Measurements from ENCODE around the gene ZNF90. TPM values are rescaled to one million over a fixed set of nuclear protein-coding genes. Genes with fewer than 3 reads are reported as not detected.
"Not testable (repeated sequence)": the region's sequence is repeated elsewhere in the genome, so short reads cannot be mapped to it uniquely, and the experiment has no call there.

ZNF90 gene
- total RNA-seq, 4 donors from 2014 or later: 0.65 to 6.1 (median 3.9) TPM

DNA sequence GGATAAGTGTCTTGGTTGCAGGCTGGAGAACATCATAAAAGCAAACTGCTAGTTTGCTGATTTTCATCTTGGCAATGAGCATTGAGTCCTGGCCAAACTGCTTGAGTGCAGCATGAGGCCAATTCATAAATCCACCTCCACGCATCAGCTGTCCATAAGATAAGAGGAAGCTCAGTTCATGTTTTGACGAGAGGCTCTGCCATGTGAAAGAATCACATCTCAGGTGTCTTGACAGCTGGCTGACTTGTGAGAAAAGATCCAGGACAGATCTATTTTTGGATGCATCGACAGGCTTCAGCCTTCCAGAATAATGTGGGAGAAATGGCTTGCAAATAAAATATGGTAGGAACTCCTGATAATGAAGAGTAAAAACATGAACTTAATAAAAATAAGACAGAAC is 33.1 kb upstream of the ZNF90 start:
- peaks cover 5% of the 10 kb centered on the region for H3K27me3 ChIP-seq
- WGBS: 50% methylated on average over 3 of the region's 3 CpGs
- no peaks in the 10 kb centered on the region for H3K36me3 ChIP-seq
- TF ChIP-seq EP300 (IDR thresholded peaks at IDR 0.05) (no peak), POLR2AphosphoS5 (IDR thresholded peaks at IDR 0.05) (no peak), POLR2A (IDR thresholded peaks at IDR 0.05) (no peak)
- TF ChIP-seq, protein P1, sequence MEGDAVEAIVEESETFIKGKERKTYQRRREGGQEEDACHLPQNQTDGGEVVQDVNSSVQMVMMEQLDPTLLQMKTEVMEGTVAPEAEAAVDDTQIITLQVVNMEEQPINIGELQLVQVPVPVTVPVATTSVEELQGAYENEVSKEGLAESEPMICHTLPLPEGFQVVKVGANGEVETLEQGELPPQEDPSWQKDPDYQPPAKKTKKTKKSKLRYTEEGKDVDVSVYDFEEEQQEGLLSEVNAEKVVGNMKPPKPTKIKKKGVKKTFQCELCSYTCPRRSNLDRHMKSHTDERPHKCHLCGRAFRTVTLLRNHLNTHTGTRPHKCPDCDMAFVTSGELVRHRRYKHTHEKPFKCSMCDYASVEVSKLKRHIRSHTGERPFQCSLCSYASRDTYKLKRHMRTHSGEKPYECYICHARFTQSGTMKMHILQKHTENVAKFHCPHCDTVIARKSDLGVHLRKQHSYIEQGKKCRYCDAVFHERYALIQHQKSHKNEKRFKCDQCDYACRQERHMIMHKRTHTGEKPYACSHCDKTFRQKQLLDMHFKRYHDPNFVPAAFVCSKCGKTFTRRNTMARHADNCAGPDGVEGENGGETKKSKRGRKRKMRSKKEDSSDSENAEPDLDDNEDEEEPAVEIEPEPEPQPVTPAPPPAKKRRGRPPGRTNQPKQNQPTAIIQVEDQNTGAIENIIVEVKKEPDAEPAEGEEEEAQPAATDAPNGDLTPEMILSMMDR (IDR thresholded peaks at IDR 0.05): no peak
- no peak overlapping the region for H3K27ac ChIP-seq
- H3K4me1 ChIP-seq: peaks cover 9% of the 10 kb centered on the region
- no peak overlapping the region for H3K4me3 ChIP-seq
- H3K9me3 ChIP-seq: no peaks in the 10 kb centered on the region
- no peak for DNase-seq (ENCODE audit: low spot score in 2 of 2)

DNA sequence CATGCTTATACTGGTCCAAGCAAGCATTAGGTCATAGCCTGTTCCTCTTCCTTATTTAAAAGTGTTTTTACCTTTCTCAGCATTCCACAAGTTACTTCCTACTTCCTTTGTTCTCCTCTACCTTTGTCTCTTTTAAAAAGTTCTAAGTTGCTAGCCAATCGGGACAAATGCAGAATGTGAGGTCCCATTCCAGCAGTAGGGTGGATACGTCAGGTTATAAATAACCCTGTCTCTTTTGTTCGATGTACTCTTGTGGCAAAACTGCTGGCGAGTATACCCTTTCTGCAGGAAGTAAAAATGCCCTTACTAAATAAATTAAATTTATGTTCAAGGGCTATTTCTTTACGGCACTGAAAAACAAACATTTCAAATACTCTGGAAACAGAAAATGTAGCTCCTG is 32.1 kb upstream of the ZNF90 start:
- not testable (repeated sequence) for DNase-seq (ENCODE audit: low spot score in 2 of 2); H3K4me1 ChIP-seq; H3K36me3 ChIP-seq; H3K27me3 ChIP-seq; H3K4me3 ChIP-seq; H3K9me3 ChIP-seq; H3K27ac ChIP-seq
- WGBS: 29% methylated on average over 5 of the region's 5 CpGs

DNA sequence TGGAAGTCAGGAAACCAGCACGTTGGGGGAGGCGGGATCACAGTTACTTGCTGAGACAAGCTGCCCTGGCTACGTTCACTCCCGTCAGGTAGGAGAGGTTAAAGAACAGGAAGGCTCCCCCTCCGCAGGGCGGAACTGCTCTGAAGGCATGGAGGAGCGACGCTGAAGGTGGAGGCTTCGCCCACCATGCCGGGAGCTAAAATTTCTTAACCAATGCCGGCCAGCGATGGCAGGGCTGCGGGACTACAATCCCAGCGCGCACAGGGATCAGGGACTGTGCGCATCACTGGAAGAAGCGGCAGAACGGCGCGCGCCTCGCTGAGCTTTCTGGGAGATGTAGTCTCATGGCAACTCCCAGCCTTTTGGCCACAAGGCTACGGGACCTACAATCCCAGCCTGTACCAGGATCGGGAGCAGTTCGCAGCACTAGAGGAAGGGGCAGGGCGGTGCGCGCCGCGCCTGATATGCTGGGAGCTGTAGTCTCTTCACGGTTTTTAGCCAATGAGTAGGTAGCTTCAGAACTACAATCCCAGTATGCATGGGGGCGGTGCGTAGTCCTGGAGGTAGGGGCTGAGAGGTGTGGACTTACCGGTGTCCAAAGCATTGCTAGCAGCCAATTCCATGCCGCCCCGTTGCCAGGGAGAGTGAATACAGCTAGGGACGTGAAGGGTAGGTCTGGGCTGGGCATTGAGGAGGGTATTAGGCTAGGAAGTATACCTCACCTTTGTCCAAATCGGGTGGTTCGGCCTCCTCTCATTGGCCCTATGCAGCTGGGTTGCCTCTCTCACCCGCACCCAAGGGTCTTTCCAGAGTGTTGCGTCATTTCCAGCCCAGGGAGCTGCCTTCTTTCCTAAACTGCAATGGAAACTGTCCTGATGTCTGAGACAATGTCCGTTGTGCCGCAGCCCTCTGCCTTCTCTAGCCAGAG is 25.7 kb upstream of the ZNF90 start:
- peak overlapping the region; percentile 61 for H3K4me3 ChIP-seq
- no peaks in the 10 kb centered on the region for H3K27me3 ChIP-seq
- 2% methylated on average over 21 of the region's 43 CpGs for WGBS
- H3K9me3 ChIP-seq: no peaks in the 10 kb centered on the region
- H3K4me1 ChIP-seq: peaks cover 7% of the 10 kb centered on the region
- peak; percentile 95 to 96 for DNase-seq (ENCODE audit: low spot score in 2 of 2)
- H3K36me3 ChIP-seq: no peaks in the 10 kb centered on the region
- TF ChIP-seq POLR2AphosphoS5 (IDR thresholded peaks at IDR 0.05): peak in 1 of 3 donors; percentile 50
- TF ChIP-seq, protein P1 (IDR thresholded peaks at IDR 0.05): peak in 1 of 2 donors; percentile 10
- TF ChIP-seq POLR2A (IDR thresholded peaks at IDR 0.05): no peak
- peak overlapping the region; percentile 57 for H3K27ac ChIP-seq

DNA sequence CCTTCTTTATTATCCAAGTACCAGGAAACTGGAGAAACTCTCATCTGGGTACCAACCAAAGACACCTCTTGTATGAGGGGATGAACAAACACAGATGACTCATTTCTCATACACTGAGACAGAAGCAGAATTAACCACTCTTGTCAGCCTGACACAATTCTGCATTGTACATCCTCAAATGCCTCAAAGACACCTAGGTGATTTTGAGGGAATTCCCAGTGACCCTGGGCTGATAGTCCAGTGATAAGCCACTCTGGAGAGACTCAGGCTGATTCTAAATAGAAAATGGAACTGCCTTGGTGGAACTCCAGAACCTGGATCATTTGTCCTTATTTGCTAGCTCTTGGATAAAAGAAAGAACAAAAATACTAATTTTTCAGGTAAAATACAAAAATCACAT is 19.1 kb upstream of the ZNF90 start:
- H3K36me3 ChIP-seq; DNase-seq (ENCODE audit: low spot score in 2 of 2); H3K27me3 ChIP-seq; H3K4me1 ChIP-seq; H3K4me3 ChIP-seq; H3K9me3 ChIP-seq; H3K27ac ChIP-seq: not testable (repeated sequence)

DNA sequence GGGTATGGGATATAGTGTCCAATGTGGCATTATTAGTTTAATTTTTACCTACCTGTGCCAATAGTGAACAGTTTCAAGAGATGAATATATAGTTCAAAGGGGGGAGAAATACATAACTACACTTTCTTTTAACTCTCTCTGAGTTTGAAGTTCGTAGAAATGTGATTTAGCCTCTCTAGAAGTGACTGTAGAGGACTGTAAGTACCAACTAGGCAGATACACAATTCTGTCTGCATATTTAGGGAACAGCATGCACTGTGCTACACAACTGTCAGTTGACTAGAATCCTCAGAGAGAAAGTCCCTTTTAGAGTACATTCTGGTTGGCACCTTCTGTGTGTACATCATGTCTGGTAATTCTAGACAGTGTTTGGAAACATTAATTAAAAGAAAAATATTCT is 17.5 kb upstream of the ZNF90 start:
- TF ChIP-seq, protein P1 (IDR thresholded peaks at IDR 0.05): no peak
- TF ChIP-seq POLR2AphosphoS5 (IDR thresholded peaks at IDR 0.05) (no peak), POLR2A (IDR thresholded peaks at IDR 0.05) (no peak), EP300 (IDR thresholded peaks at IDR 0.05) (no peak)
- WGBS: 76% methylated on average over 1 of the region's 1 CpG
- H3K4me1 ChIP-seq: no peaks in the 10 kb centered on the region
- H3K4me3 ChIP-seq: no peak overlapping the region
- no peak overlapping the region for H3K27ac ChIP-seq
- no peaks in the 10 kb centered on the region for H3K36me3 ChIP-seq
- H3K27me3 ChIP-seq: no peaks in the 10 kb centered on the region
- no peaks in the 10 kb centered on the region for H3K9me3 ChIP-seq
- no peak for DNase-seq (ENCODE audit: low spot score in 2 of 2)

DNA sequence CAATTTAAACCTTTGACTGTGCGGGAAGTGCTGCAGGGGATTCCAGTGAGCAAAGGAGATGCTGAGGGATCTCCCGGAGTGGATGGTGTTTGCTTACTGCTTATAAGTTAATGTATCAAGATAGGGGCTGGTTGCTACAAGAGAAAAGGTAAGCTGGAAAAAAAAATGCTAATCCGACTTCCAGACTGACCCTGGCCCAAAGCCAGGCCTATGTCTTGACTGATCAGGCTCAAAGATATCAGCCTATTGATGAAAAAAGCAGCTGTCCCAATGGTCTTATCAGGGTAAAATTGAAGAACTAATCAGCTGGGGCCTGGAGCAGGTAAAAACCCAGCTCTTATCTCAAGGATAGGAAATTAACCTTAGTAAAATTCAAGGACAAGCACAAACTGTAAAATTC is 10.9 kb upstream of the ZNF90 start:
- 49% methylated on average over 3 of the region's 3 CpGs for WGBS
- TF ChIP-seq POLR2AphosphoS5 (IDR thresholded peaks at IDR 0.05) (no peak), EP300 (IDR thresholded peaks at IDR 0.05) (no peak), POLR2A (IDR thresholded peaks at IDR 0.05) (no peak)
- TF ChIP-seq, protein P1 (IDR thresholded peaks at IDR 0.05): no peak
- H3K27me3 ChIP-seq: peaks cover 14% of the 10 kb centered on the region
- no peaks in the 10 kb centered on the region for H3K4me1 ChIP-seq
- no peak for DNase-seq (ENCODE audit: low spot score in 2 of 2)
- H3K9me3 ChIP-seq: no peaks in the 10 kb centered on the region
- no peak overlapping the region for H3K4me3 ChIP-seq
- H3K27ac ChIP-seq: no peak overlapping the region
- no peaks in the 10 kb centered on the region for H3K36me3 ChIP-seq
